Cardiac fibroblast (primary cell): ENCODE results near the gene EFR3B.

Experiments used
- DNase-seq, 2 donors: peaks; one replicate each; pipeline versions ENCODE4 v3.0.0 to v3.0.0-alpha.2; 2010; ENCODE audit warnings: low read depth in 2 of 2
- H3K4me3 ChIP-seq, 2 donors: replicated peaks in 1 of 2; 1 replicate in 1 of 2; 2 replicates in 1 of 2; pipeline ENCODE4 v1.5.1; 2011; ENCODE audit warnings: low read depth in 2 of 2, low read length in 2 of 2, mild to moderate bottlenecking in 2 of 2, moderate library complexity in 1 of 2
- TF ChIP-seq, protein P1 (sequence below): IDR thresholded peaks from one replicate; pipeline ENCODE4 v1.5.1; 2011; ENCODE audit warnings: low read depth, mild to moderate bottlenecking, low read length, inconsistent platforms

EFR3B gene

GRCh38 chr2:25174192-25174861, 132.5 kb downstream of the EFR3B start:
- TF ChIP-seq, protein P1, sequence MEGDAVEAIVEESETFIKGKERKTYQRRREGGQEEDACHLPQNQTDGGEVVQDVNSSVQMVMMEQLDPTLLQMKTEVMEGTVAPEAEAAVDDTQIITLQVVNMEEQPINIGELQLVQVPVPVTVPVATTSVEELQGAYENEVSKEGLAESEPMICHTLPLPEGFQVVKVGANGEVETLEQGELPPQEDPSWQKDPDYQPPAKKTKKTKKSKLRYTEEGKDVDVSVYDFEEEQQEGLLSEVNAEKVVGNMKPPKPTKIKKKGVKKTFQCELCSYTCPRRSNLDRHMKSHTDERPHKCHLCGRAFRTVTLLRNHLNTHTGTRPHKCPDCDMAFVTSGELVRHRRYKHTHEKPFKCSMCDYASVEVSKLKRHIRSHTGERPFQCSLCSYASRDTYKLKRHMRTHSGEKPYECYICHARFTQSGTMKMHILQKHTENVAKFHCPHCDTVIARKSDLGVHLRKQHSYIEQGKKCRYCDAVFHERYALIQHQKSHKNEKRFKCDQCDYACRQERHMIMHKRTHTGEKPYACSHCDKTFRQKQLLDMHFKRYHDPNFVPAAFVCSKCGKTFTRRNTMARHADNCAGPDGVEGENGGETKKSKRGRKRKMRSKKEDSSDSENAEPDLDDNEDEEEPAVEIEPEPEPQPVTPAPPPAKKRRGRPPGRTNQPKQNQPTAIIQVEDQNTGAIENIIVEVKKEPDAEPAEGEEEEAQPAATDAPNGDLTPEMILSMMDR = no peak
- DNase-seq = no peak
- no peak overlapping the region for H3K4me3 ChIP-seq

GRCh38 chr2:25176138-25176537, 134.3 kb downstream of the EFR3B start:
- TF ChIP-seq, protein P1 = no peak
- no peak for DNase-seq
- no peak overlapping the region for H3K4me3 ChIP-seq

DNA sequence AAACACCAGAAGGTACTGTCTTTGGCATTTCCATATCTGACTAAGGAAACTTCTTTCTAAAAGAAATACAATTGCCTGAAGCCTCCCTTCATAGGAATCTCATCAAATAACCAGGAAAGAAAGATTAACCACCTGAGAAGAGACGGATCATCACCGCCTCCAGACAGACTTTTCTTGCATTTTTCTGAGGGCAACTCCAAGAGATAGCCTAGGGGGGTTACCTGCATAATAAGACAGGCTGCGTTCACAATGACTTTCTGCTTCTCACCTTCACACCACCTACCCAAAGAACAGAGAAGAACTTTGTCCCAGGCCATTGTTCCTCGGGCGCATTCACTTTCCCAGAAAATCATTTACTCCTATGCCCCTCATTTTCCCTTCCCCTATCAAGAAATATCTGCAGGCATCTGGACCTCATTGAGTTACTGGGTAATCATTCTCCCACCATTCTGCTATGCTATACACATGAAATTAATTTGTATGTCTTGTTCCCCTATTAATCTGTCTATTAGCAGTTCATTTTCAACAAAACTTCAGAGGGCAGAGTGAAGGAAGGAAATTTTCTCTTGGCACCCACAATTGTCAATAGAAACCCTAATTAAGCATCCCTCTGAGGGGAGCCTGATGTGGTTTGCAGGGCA, 134.8 kb downstream of the EFR3B start:
- no peak overlapping the region for H3K4me3 ChIP-seq
- DNase-seq = no peak
- TF ChIP-seq, protein P1 = no peak

DNA sequence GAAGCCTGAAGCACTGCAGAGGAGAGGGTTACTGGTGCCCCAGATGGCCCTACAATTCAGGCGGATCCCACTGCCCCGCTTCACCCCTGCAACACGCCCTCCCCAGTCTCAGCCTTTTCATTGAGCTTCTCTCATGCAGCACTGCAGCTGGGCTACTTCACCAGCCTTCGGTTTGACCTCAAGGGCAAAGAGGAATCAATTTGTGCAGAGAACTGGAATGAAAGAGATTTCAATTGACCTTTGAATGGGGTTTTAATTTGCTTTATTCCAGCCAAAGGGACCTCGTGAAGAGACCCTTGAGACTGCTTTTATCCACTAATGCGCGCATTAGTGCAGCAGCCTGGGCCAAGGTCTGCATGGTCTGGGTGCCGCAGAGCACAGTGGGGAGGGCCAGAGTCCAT, 135.3 kb downstream of the EFR3B start:
- H3K4me3 ChIP-seq = no peak overlapping the region
- TF ChIP-seq, protein P1 = no peak
- DNase-seq = no peak

- DNase-seq = no peak
- TF ChIP-seq, protein P1 = no peak
- H3K4me3 ChIP-seq = no peak overlapping the region
Measured at GRCh38 chr2:25178976-25179375, 137.1 kb downstream of the EFR3B start.

DNA sequence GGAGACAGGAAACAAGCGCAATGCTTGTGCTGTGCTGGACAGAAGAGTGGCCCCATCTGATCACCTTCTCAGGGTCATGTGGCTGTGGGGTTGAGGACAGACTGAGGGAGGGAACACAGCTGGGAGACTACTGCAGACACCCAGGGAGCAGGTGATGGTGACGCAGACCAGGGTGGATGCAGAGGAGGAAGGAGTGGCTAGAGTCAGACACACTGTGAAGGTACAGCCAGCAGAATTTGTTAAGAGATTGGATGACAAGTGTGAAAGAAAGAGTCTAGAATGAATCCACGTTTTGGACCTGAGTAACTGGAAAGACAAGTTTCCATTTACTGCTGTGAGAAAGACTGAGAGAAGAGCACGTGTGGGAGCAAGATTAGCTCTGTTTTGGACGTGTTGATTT, 142.4 kb downstream of the EFR3B start:
- H3K4me3 ChIP-seq = no peak overlapping the region
- TF ChIP-seq, protein P1 = no peak
- no peak for DNase-seq
